GM12874 (cell line): ENCODE measurements around the gene TSHZ2.

Experiments used
- TF ChIP-seq, protein P1 (sequence below): IDR thresholded peaks from 2 replicates; pipeline ENCODE4 v1.5.1; 2011; ENCODE audit warnings: low read depth, mild to moderate bottlenecking, control low read depth, low read length, moderate library complexity; ENCODE audit not compliant: insufficient read depth

The TSHZ2 gene

DNA sequence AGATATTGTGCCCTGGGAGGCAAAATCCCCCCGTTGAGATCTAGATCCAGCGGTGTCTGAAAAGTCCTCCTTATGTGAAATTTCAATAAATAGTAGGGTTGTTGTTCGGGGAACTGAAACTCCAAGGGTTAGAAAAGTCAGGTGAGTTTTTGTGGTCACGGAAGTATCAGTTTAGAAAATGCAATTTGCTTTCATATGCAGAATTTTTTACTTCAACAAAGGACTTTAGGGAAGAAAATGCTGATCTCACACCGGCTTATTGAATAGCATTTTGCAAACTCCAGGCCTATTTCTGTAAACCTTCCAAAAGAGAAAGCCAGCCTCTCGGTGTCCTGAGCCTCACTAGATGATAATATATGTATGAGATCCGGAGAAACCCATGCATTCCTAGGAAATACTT, 254.7 kb downstream of the TSHZ2 start:
- TF ChIP-seq, protein P1, sequence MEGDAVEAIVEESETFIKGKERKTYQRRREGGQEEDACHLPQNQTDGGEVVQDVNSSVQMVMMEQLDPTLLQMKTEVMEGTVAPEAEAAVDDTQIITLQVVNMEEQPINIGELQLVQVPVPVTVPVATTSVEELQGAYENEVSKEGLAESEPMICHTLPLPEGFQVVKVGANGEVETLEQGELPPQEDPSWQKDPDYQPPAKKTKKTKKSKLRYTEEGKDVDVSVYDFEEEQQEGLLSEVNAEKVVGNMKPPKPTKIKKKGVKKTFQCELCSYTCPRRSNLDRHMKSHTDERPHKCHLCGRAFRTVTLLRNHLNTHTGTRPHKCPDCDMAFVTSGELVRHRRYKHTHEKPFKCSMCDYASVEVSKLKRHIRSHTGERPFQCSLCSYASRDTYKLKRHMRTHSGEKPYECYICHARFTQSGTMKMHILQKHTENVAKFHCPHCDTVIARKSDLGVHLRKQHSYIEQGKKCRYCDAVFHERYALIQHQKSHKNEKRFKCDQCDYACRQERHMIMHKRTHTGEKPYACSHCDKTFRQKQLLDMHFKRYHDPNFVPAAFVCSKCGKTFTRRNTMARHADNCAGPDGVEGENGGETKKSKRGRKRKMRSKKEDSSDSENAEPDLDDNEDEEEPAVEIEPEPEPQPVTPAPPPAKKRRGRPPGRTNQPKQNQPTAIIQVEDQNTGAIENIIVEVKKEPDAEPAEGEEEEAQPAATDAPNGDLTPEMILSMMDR: no peak

DNA sequence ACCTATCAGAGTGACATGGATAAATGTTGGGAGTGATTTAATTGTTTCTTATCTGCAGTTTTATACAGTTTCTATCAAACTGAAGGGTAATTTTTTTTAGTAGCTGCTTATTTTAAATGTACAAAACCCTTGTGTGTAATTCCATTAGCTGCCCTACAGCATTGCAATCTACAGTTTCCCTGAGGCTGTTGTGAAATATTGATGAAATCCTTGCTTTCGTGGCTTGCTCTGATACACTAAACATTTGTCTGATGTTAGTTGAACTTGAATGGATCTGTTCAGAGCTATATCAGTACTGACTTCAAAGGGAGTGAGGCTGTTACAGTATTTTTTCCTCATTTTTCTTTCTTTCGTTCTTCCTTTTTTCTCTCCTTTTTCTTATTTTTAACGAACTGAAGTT, 255.4 kb downstream of the TSHZ2 start:
- TF ChIP-seq, protein P1: no peak

- TF ChIP-seq, protein P1: no peak
These were observed 258.9 kb downstream of the TSHZ2 start for GRCh38 chr20:53231061-53231460.

DNA sequence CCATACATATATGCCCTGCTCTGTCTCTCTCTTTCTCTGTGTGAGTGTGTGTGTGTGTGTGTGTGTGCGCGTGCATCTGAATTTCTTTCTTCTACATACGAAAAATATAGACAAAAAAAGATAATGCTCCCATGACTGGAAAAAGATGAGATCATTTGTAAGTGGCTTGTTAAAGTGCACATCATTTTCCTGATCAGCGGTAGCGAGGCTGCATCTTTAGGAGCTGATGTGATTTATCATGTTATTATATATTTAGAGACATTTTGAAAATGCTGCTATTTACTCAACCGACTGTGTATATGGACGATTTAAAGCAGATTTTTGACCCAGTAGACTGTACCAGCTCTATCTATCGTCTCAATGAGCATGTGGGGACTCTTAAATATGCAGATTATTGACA, 265.3 kb downstream of the TSHZ2 start:
- TF ChIP-seq, protein P1: no peak

- TF ChIP-seq, protein P1: no peak
These were observed 266.0 kb downstream of the TSHZ2 start for GRCh38 chr20:53238121-53238660.

- TF ChIP-seq, protein P1: no peak
These were observed 271.0 kb downstream of the TSHZ2 start for GRCh38 chr20:53243152-53243551.

DNA sequence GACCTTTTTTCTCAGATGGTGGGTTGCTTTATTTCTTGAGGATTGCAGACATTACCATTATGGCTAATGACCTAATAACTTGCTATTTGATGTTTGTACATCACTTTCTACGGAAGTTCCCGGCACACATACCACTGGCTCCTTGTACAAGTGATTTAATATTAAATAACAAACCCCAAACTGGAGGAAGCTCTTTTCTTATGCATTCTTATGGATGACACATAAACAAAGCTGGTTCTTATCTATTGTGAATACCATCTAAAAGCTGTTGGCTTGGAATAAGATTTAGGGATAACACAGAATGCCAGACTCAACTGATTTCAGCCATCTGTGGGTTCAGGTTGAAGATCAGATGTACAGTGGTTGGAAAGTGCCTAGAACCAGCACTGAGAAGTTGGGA, 272.6 kb downstream of the TSHZ2 start:
- TF ChIP-seq, protein P1: no peak
